Measurements from ENCODE around the gene OR8B4.
"Not testable (repeated sequence)": the region's sequence is repeated elsewhere in the genome, so short reads cannot be mapped to it uniquely, and the experiment has no call there.

OR8B4 gene

DNA sequence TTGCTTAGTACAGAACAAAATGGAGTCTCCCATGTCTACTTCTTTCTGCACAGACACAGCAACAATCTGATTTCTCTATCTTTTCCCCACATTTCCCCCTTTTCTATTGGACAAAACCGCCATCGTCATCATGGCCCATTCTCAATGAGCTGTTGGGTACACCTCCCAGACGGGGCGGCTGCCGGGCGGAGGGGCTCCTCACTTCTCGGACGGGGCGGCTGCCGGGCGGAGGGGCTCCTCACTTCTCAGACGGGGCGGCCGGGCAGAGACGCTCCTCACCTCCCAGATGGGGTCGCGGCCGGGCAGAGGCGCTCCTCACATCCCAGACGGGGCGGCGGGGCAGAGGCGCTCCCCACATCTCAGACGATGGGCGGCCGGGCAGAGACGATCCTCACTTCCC, 21.5 kb downstream of the OR8B4 start:
- not testable (repeated sequence) for DNase-seq

DNA sequence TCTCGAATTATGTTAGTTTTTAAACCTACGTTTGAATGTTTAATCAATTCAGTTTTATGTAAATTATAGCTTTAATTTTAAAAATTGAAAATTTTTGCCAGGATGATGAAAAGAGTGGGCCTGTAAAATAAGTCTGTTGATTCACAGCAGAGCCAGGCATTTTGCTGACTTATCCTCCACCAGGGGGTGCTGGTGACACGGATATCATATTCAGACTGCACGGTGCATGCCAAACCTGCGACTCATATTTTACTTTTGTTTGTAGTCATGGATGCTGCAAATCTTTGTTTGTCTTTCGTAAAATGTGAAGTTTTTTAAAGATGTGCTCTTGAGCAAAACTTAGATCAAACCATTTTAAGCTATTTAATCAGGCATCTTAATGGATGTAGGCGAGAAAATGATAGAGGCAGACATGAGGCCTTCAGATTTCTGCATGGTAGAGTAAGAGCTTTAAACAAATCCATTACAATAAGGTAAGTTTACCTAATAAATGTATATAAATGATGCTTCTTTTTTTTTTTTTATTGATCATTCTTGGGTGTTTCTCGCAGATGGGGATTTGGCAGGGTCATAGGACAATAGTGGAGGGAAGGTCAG, 22.2 kb downstream of the OR8B4 start:
- DNase-seq, result peak; percentile 0

DNA sequence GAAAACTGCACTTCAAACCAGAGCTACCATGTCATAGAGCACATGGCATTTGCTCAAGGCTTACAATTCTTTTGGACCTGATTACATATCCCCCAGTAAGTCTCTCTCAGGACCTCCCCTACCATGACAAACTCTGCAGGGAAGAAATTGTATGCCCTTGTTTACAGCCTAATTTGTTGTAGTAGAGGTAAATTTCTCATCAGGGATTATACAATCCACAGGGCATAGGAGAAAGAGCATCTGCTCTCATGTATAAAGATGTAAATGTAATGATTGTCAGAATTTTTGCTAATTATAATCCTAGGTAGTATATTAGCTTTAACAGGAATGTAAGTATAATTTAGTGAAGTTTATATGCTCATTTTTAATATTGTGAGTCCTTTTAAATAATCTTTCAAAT, 25.7 kb downstream of the OR8B4 start, which contains the start of gene OR8B3:
OR8B3 (minus strand) TSS at position 101 of the 400 bp plus-strand sequence. CDS start 1,673 bp downstream, outside the sequence.
- no peak for DNase-seq

DNA sequence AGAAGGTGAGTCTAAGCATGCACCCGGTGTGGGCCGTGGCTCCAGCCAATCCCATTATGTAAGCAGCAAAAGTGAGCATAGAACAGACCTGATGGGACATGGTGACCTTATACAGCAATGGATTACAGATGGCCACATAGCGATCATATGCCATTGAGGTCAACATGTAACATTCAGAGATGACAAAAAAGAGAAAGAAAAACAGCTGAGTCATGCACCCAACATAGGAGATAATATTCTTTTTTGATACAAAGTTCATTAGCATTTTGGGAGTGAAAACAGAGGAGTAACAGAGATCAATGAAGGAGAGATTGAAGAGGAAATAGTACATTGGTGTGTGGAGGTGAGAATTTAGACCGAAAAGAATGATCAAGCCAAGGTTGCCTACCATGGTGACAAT, 27.8 kb downstream of the OR8B4 start:
- DNase-seq, result not testable (repeated sequence)

DNA sequence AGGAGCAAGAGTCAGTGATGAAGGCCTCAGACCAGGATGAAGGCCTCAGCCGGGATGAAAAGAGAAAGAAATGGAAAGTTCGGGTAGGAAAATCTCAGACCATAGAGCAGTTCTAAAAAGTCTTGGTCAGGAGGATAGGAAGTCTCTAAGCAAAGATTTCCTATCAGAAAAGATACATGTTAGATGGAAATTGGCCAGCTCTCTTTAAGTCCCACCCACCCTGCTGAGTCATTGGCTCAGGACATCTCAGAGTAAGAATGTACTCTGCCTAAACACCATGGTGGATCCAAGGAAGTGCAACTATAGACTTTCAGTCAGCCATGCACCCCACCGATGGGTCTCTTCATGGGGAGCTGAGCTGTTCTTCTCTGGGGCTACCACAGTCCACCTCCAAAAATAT, 30.3 kb downstream of the OR8B4 start:
- DNase-seq, result no peak

DNA sequence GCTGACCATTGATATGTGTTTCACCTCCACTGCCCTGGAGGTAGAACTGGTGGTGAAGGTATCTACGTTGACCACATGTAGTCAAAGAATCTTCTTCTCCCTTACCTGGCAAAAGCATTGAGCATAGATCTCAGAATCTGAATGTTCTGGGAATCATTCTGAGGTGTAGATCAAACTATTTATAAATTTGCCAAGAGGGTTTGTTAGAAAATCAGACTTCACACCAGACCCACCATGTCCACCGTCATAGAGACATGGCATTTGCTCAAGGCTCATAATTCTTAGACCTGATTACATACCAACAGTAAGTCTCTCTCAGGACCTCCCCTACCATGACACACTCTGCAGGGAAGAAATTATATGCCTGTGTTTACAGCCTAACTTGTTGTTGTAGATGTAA, 40.3 kb downstream of the OR8B4 start, which contains the start of gene OR8B2:
OR8B2 (minus strand) TSS at position 101 of the 400 bp plus-strand sequence. CDS start 1,156 bp downstream, outside the sequence.
- no peak for DNase-seq

DNA sequence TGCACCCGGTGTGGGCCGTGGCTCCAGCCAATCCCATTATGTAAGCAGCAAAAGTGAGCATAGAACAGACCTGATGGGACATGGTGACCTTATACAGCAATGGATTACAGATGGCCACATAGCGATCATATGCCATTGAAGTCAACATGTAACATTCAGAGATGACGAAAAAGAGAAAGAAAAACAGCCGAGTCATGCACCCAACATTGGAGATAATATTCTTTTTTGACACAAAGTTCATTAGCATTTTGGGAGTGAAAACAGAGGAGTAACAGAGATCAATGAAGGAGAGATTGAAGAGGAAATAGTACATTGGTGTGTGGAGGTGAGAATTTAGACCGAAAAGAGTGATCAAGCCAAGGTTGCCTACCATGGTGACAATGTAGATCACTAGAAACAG, 41.8 kb downstream of the OR8B4 start:
- DNase-seq, result not testable (repeated sequence)

DNA sequence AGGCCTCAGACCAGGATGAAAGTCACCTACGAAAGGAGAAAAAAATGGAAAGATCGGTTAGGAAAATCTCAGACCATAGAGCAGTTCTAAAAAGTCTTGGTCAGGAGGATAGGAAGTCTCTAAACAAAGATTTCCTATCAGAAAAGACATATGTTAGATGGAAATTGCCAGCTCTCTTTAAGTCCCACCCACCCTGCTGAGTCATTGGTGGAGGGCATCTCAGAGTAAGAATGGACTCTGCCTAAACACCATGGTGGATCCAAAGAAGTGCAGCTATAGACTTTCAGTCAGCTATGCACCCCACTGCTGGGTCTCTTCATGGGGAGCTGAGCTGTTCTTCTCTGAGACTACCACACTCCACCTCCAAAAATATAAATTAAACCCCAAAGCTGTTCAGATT, 44.1 kb downstream of the OR8B4 start:
- DNase-seq, result no peak

DNA sequence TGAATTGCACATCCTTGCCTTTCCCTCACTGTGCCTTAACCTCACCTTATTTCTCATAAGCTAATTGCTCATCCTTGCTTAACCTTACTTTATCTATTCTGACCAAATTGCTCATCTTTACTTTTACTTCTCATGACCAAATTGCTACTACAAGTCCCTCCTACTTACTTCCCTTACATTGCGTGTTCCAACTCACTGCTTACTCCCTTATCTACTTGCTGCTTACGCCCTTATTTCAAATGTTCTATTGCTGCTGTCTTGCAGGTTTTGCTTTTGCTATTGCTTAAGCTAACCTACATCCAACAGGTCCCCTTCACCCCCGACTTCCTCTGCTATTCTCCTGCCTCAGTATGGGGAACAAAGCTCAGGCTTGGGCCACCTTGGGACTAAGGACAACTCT, 48.4 kb downstream of the OR8B4 start:
- DNase-seq, result no peak

Data from NCI-H1694 treated with DMSO at 0.1 percent for 48 hours (cell line).